ENCODE measurements around the gene LCE1E.

Gene LCE1E

DNA sequence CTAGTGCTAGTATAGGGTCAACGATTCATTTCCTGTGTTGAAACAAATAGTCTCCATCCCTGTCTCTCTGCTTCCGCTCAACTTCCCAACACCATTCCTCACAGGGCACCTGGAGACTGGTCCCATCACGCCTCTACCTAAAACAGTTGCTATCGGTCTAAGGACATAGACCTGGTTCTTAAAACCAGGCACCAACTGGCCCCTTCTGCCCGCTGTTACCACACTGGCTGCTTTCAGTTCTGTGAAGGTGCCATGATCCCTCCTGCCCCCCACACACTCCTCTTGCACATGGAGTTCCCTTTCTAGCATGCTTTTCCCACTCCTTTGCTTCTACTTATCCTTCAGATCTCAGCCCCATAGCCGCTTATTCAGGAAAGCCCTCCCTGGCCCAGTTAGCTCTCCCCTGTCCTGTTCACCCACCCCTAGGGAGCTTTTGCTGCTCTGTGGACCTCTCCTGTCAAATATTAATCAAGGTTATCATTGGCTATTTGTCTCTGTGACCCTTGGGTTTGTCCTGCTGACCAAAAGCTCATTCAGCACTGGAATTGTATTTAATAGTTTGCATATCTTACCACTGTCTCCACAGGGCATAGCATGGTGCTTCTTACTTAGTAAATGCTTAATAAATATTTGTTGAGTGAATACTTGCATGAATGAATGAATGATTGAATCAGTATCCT lies 40.2 kb upstream of the LCE1E start:
- Histone ChIP-seq H3K27me3 (replicated peaks; ENCODE audit: insufficient read depth, low read length) (no peaks in the 10 kb centered on the region), H3K9me2 (replicated peaks; ENCODE audit: insufficient read depth, low read length) (no peaks in the 10 kb centered on the region), H3K27ac (ENCODE audit: low read length) (no peak overlapping the region), H3K4me2 (ENCODE audit: low read depth, low read length) (no peak overlapping the region), H4K20me1 (ENCODE audit: insufficient read depth, low read length) (no peaks in the 10 kb centered on the region), H3F3A (ENCODE audit: insufficient read depth, low read length) (no peaks in the 10 kb centered on the region), H3K9me3 (replicated peaks; ENCODE audit: insufficient read depth, low read length) (no peaks in the 10 kb centered on the region), H3K4me3 (ENCODE audit: low read length) (no peak overlapping the region), H3K9ac (ENCODE audit: low read length) (no peak overlapping the region), H2AFZ (ENCODE audit: low read length) (no peak overlapping the region), H3K4me1 (ENCODE audit: low read length) (no peaks in the 10 kb centered on the region), H3K79me2 (ENCODE audit: low read length) (no peaks in the 10 kb centered on the region), H3K36me3 (replicated peaks; ENCODE audit: insufficient read depth, low read length) (no peaks in the 10 kb centered on the region)
- no peak for DNase-seq
- no peak for TF ChIP-seq EZH2 (optimal IDR thresholded peaks at IDR 0.05; ENCODE audit: low read depth, low read length)
- TF ChIP-seq, protein P1, sequence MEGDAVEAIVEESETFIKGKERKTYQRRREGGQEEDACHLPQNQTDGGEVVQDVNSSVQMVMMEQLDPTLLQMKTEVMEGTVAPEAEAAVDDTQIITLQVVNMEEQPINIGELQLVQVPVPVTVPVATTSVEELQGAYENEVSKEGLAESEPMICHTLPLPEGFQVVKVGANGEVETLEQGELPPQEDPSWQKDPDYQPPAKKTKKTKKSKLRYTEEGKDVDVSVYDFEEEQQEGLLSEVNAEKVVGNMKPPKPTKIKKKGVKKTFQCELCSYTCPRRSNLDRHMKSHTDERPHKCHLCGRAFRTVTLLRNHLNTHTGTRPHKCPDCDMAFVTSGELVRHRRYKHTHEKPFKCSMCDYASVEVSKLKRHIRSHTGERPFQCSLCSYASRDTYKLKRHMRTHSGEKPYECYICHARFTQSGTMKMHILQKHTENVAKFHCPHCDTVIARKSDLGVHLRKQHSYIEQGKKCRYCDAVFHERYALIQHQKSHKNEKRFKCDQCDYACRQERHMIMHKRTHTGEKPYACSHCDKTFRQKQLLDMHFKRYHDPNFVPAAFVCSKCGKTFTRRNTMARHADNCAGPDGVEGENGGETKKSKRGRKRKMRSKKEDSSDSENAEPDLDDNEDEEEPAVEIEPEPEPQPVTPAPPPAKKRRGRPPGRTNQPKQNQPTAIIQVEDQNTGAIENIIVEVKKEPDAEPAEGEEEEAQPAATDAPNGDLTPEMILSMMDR (IDR thresholded peaks at IDR 0.05; ENCODE audit: low read length), result no peak
- TF ChIP-seq EZH2phosphoT487 (IDR thresholded peaks at IDR 0.05; ENCODE audit: low read length), result no peak

DNA sequence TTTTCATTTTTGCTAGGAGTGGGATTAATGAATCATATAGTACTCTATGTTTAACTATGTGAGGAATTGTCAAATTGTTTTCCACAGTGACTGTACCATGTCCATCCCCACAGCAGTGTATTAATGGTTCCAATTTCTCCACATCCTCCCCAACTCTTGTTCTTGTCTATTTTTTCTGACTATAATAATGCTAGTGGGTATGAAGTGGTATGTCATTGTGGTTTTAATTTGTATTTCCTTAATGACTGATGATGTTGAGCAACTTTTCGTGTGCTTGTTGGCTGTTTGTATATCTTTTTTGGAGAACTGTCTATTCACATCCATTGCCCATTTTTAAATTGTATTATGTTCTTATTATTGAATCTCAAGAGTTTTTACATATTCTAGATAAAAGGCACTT lies 38.2 kb upstream of the LCE1E start:
- no peaks in the 10 kb centered on the region for H3K9me3 ChIP-seq (replicated peaks; ENCODE audit: insufficient read depth, low read length)
- TF ChIP-seq EZH2 (optimal IDR thresholded peaks at IDR 0.05; ENCODE audit: low read depth, low read length), result no peak
- TF ChIP-seq EZH2phosphoT487 (IDR thresholded peaks at IDR 0.05; ENCODE audit: low read length), result no peak
- TF ChIP-seq, protein P1 (IDR thresholded peaks at IDR 0.05; ENCODE audit: low read length), result no peak
- H3K4me2 ChIP-seq (ENCODE audit: low read depth, low read length), result no peak overlapping the region

DNA sequence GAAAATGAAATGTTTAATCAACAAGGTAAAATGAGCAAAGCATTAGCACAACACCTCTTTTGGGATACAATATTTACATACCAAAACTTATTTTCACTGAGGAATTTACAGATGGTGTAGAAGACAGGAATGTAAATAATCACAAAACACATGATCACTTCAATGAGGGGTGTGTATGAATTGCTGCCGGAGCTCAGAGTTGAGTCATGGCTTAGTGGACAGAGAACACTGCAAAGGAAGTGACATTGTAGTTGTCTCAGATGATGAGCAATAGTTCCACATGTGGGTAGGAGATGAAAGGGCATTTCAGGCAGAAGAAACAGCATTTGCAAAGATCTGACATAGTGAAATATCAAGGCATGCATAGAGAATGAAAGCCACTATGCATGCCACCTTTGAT lies 33.8 kb upstream of the LCE1E start:
- Histone ChIP-seq H3K4me2 (ENCODE audit: low read depth, low read length) (no peak overlapping the region), H3K27ac (ENCODE audit: low read length) (no peak overlapping the region), H3F3A (ENCODE audit: insufficient read depth, low read length) (no peaks in the 10 kb centered on the region), H4K20me1 (ENCODE audit: insufficient read depth, low read length) (no peaks in the 10 kb centered on the region), H3K9me2 (replicated peaks; ENCODE audit: insufficient read depth, low read length) (no peaks in the 10 kb centered on the region), H3K4me1 (ENCODE audit: low read length) (no peaks in the 10 kb centered on the region), H3K36me3 (replicated peaks; ENCODE audit: insufficient read depth, low read length) (no peaks in the 10 kb centered on the region), H3K9me3 (replicated peaks; ENCODE audit: insufficient read depth, low read length) (no peaks in the 10 kb centered on the region), H3K27me3 (replicated peaks; ENCODE audit: insufficient read depth, low read length) (no peaks in the 10 kb centered on the region), H2AFZ (ENCODE audit: low read length) (no peak overlapping the region), H3K79me2 (ENCODE audit: low read length) (no peaks in the 10 kb centered on the region), H3K4me3 (ENCODE audit: low read length) (no peak overlapping the region), H3K9ac (ENCODE audit: low read length) (no peak overlapping the region)
- TF ChIP-seq, protein P1 (IDR thresholded peaks at IDR 0.05; ENCODE audit: low read length), result no peak
- TF ChIP-seq EZH2 (optimal IDR thresholded peaks at IDR 0.05; ENCODE audit: low read depth, low read length) (no peak), EZH2phosphoT487 (IDR thresholded peaks at IDR 0.05; ENCODE audit: low read length) (no peak)
- no peak for DNase-seq

More for the DNA sequence above, 38.2 kb upstream of the LCE1E start:
- Histone ChIP-seq H3K79me2 (ENCODE audit: low read length) (no peaks in the 10 kb centered on the region), H3K4me1 (ENCODE audit: low read length) (no peaks in the 10 kb centered on the region), H3K36me3 (replicated peaks; ENCODE audit: insufficient read depth, low read length) (no peaks in the 10 kb centered on the region), H3K27me3 (replicated peaks; ENCODE audit: insufficient read depth, low read length) (no peaks in the 10 kb centered on the region), H2AFZ (ENCODE audit: low read length) (no peak overlapping the region), H3K9ac (ENCODE audit: low read length) (no peak overlapping the region), H3K4me3 (ENCODE audit: low read length) (no peak overlapping the region), H3F3A (ENCODE audit: insufficient read depth, low read length) (no peaks in the 10 kb centered on the region), H4K20me1 (ENCODE audit: insufficient read depth, low read length) (no peaks in the 10 kb centered on the region), H3K27ac (ENCODE audit: low read length) (no peak overlapping the region), H3K9me2 (replicated peaks; ENCODE audit: insufficient read depth, low read length) (no peaks in the 10 kb centered on the region)
- no peak for DNase-seq

Measured in MM.1S (cell line).